Measurements from ENCODE around the gene KIF9.
"Not testable (repeated sequence)": the region's sequence is repeated elsewhere in the genome, so short reads cannot be mapped to it uniquely, and the experiment has no call there.

The KIF9 gene

DNA sequence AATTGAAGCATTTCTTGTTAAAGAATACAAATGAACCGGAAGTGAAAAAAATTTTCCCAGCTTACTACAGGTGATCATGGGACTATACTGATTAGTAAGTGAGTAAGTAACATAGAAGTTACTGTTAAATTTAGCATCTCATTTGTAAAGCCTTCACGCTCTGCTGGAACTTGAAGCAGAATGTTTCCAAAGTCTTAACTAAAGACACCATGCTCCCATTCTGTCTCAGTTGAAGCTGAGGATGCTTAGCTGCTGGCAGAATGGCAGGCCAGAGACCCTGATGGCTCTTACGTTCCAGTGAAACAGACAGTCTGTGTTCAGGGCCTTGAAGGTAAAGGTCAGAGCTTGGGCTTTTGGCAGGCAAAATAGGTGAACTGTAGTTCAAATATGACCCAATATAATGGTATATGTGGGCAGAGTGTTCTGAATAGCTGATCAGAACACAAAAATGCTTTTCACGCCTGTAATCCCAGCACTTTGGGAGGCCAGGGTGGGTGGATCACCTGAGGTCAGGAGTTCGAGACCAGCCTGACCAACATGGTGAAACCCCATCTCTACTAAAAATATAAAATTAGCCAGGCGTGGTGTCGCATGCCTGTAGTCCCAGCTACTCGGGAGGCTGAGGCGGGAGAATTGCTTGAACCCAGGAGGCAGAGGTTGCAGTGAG lies 9.3 kb upstream of the KIF9 start:
- H3K9me3 ChIP-seq (ENCODE audit: control insufficient read depth, low read length); H3K4me3 ChIP-seq (ENCODE audit: low read length); DNase-seq (ENCODE audit: low read depth); H3K4me1 ChIP-seq (ENCODE audit: control insufficient read depth, insufficient read depth, low read length); H3K27me3 ChIP-seq (replicated peaks; ENCODE audit: control insufficient read depth, insufficient read depth, low read length); H3K9ac ChIP-seq (ENCODE audit: low read length): not testable (repeated sequence)
- H3K36me3 ChIP-seq (ENCODE audit: control insufficient read depth, insufficient read depth, low read length, severe bottlenecking): peaks cover 13% of the 10 kb centered on the region

DNA sequence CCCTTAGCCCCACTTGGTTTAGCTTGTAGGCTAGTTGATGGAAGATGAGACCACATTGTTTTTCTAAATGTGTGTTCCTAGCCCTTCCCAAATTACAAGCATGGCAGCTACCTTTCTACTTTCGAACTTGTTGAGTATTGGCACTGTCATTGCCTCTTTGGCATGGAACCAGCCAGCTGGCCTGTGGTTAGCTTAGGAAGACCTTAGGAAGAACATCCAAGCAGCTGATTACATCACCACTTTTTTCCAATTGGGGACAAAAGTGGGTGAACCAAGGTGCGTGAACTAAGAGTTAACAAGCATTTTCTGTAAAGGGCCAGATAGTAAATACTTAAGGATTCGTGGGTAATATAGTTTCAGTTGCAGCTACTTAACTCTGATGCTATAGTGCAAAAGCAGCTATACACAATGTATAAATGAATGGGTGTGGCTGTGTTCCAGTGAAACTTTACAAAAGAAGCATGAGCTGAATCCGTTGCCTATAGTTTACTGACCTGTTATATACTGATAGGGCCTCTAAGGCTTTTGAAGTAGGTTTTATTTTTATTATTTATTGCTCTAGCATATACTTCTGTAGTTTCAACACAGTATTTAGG lies 8.7 kb upstream of the KIF9 start:
- H3K4me1 ChIP-seq (ENCODE audit: control insufficient read depth, insufficient read depth, low read length): peaks cover 9% of the 10 kb centered on the region
- no peaks in the 10 kb centered on the region for H3K27me3 ChIP-seq (replicated peaks; ENCODE audit: control insufficient read depth, insufficient read depth, low read length)
- DNase-seq (ENCODE audit: low read depth): no peak
- no peaks in the 10 kb centered on the region for H3K9me3 ChIP-seq (ENCODE audit: control insufficient read depth, low read length)
- H3K36me3 ChIP-seq (ENCODE audit: control insufficient read depth, insufficient read depth, low read length, severe bottlenecking): peaks cover 13% of the 10 kb centered on the region
- no peak overlapping the region for H3K9ac ChIP-seq (ENCODE audit: low read length)
- no peak overlapping the region for H3K4me3 ChIP-seq (ENCODE audit: low read length)

GRCh38 chr3:47288966-47289910 lies 6.6 kb upstream of the KIF9 start:
- DNase-seq (ENCODE audit: low read depth): no peak

DNA sequence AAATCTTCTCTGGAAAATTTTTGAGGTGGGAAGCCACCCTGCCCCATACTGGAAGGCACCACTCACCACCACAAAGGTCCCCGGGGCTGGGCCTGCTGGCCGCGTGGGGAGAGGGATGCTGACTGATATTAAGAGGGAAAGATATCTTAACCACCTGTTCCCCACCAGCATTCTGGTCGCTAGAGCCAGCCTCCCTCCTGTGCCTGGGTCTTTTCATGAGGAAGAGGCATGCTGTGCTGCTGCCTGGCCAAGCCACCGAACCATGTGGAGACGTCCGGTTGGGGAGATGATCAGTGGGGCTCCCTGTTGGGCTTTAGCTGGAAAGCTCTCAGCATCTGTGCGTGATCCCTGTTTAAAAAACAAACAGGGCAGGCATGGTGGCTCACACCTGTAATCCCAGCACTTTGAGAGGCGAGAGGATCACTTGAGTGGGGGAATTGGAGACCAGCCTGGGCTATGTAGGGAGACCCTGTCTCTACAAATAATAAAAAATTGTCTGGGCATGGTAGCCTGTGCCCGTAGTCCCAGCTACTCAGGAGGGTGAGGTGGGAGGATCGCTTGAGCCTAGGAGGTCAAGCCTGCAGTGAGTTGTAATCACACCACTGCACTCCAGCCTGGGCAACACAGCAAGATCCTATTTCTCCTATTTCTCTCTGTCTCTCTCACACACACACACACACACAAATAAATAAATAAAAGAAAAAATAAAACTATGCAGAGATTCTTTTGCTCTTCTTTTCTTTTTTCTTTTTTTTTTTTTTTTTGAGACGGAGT lies 1.2 kb upstream of the KIF9 start:
- peaks cover 11% of the 10 kb centered on the region for H3K36me3 ChIP-seq (ENCODE audit: control insufficient read depth, insufficient read depth, low read length, severe bottlenecking)
- H3K4me1 ChIP-seq (ENCODE audit: control insufficient read depth, insufficient read depth, low read length): peaks cover 16% of the 10 kb centered on the region
- peak; percentile 53 for DNase-seq (ENCODE audit: low read depth)
- peak overlapping the region; percentile 97 for H3K9ac ChIP-seq (ENCODE audit: low read length)
- peak overlapping the region; percentile 99 for H3K4me3 ChIP-seq (ENCODE audit: low read length)
- no peaks in the 10 kb centered on the region for H3K9me3 ChIP-seq (ENCODE audit: control insufficient read depth, low read length)
- H3K27me3 ChIP-seq (replicated peaks; ENCODE audit: control insufficient read depth, insufficient read depth, low read length): no peaks in the 10 kb centered on the region

More at GRCh38 chr3:47288966-47289910, 6.6 kb upstream of the KIF9 start:
- H3K27me3 ChIP-seq (replicated peaks; ENCODE audit: control insufficient read depth, insufficient read depth, low read length): no peaks in the 10 kb centered on the region
- no peak overlapping the region for H3K9ac ChIP-seq (ENCODE audit: low read length)
- H3K4me1 ChIP-seq (ENCODE audit: control insufficient read depth, insufficient read depth, low read length): no peaks in the 10 kb centered on the region
- no peaks in the 10 kb centered on the region for H3K9me3 ChIP-seq (ENCODE audit: control insufficient read depth, low read length)
- H3K4me3 ChIP-seq (ENCODE audit: low read length): no peak overlapping the region
- peaks cover 13% of the 10 kb centered on the region for H3K36me3 ChIP-seq (ENCODE audit: control insufficient read depth, insufficient read depth, low read length, severe bottlenecking)

GRCh38 chr3:47283193-47283537 lies 566 bp upstream of the KIF9 start:
- peak overlapping the region; percentile 97 for H3K9ac ChIP-seq (ENCODE audit: low read length)

GRCh38 chr3:47280519-47280918 lies 2.1 kb downstream of the KIF9 start:
- no peak for DNase-seq (ENCODE audit: low read depth)
- H3K4me3 ChIP-seq (ENCODE audit: low read length): no peak overlapping the region
- peaks cover 16% of the 10 kb centered on the region for H3K4me1 ChIP-seq (ENCODE audit: control insufficient read depth, insufficient read depth, low read length)
- no peaks in the 10 kb centered on the region for H3K36me3 ChIP-seq (ENCODE audit: control insufficient read depth, insufficient read depth, low read length, severe bottlenecking)
- H3K27me3 ChIP-seq (replicated peaks; ENCODE audit: control insufficient read depth, insufficient read depth, low read length): no peaks in the 10 kb centered on the region
- H3K9me3 ChIP-seq (ENCODE audit: control insufficient read depth, low read length): no peaks in the 10 kb centered on the region
- H3K9ac ChIP-seq (ENCODE audit: low read length): no peak overlapping the region

More at GRCh38 chr3:47283193-47283537, 566 bp upstream of the KIF9 start:
- no peaks in the 10 kb centered on the region for H3K27me3 ChIP-seq (replicated peaks; ENCODE audit: control insufficient read depth, insufficient read depth, low read length)
- H3K4me1 ChIP-seq (ENCODE audit: control insufficient read depth, insufficient read depth, low read length): peaks cover 16% of the 10 kb centered on the region
- H3K4me3 ChIP-seq (ENCODE audit: low read length): peak overlapping the region; percentile 99
- peaks cover 6% of the 10 kb centered on the region for H3K36me3 ChIP-seq (ENCODE audit: control insufficient read depth, insufficient read depth, low read length, severe bottlenecking)
- H3K9me3 ChIP-seq (ENCODE audit: control insufficient read depth, low read length): no peaks in the 10 kb centered on the region
- DNase-seq (ENCODE audit: low read depth): peak; percentile 50

GRCh38 chr3:47276558-47276957 lies 6.0 kb downstream of the KIF9 start:
- H3K27me3 ChIP-seq (replicated peaks; ENCODE audit: control insufficient read depth, insufficient read depth, low read length): no peaks in the 10 kb centered on the region
- peaks cover 5% of the 10 kb centered on the region for H3K4me1 ChIP-seq (ENCODE audit: control insufficient read depth, insufficient read depth, low read length)
- H3K9me3 ChIP-seq (ENCODE audit: control insufficient read depth, low read length): no peaks in the 10 kb centered on the region
- no peak overlapping the region for H3K9ac ChIP-seq (ENCODE audit: low read length)
- H3K36me3 ChIP-seq (ENCODE audit: control insufficient read depth, insufficient read depth, low read length, severe bottlenecking): no peaks in the 10 kb centered on the region
- no peak overlapping the region for H3K4me3 ChIP-seq (ENCODE audit: low read length)
- DNase-seq (ENCODE audit: low read depth): no peak

GRCh38 chr3:47274652-47275051 lies 7.9 kb downstream of the KIF9 start:
- H3K27me3 ChIP-seq (replicated peaks; ENCODE audit: control insufficient read depth, insufficient read depth, low read length): no peaks in the 10 kb centered on the region
- no peaks in the 10 kb centered on the region for H3K36me3 ChIP-seq (ENCODE audit: control insufficient read depth, insufficient read depth, low read length, severe bottlenecking)
- H3K9ac ChIP-seq (ENCODE audit: low read length): no peak overlapping the region
- no peak for DNase-seq (ENCODE audit: low read depth)
- H3K4me3 ChIP-seq (ENCODE audit: low read length): no peak overlapping the region
- no peaks in the 10 kb centered on the region for H3K4me1 ChIP-seq (ENCODE audit: control insufficient read depth, insufficient read depth, low read length)
- no peaks in the 10 kb centered on the region for H3K9me3 ChIP-seq (ENCODE audit: control insufficient read depth, low read length)

- Histone ChIP-seq H3K9me3 (ENCODE audit: control insufficient read depth, low read length) (no peaks in the 10 kb centered on the region), H3K4me1 (ENCODE audit: control insufficient read depth, insufficient read depth, low read length) (no peaks in the 10 kb centered on the region), H3K4me3 (ENCODE audit: low read length) (no peak overlapping the region), H3K27me3 (replicated peaks; ENCODE audit: control insufficient read depth, insufficient read depth, low read length) (no peaks in the 10 kb centered on the region), H3K36me3 (ENCODE audit: control insufficient read depth, insufficient read depth, low read length, severe bottlenecking) (no peaks in the 10 kb centered on the region), H3K9ac (ENCODE audit: low read length) (no peak overlapping the region)
- no peak for DNase-seq (ENCODE audit: low read depth)
These were observed 9.0 kb downstream of the KIF9 start for GRCh38 chr3:47273564-47273963.

DNA sequence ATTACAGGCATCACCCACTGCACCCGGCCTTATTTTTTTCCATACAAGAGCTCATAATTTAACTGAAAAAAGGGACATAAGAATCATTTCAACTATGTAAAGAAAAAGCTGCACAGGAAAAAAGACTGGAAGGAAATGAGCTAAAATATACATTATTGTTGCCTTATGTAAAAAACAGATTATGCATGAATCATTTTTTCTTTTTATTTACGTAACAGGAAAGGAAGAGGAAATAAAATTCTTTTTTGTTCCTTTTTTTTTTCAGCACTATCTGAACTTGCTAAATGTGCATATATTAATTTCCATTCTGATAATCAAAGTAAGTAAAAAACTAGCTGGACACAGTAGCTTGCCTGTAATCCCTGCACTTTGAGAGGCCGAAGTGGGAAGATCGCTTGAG lies 12.1 kb downstream of the KIF9 start:
- Histone ChIP-seq H3K4me1 (ENCODE audit: control insufficient read depth, insufficient read depth, low read length) (peaks cover 8% of the 10 kb centered on the region), H3K27me3 (replicated peaks; ENCODE audit: control insufficient read depth, insufficient read depth, low read length) (no peaks in the 10 kb centered on the region), H3K9me3 (ENCODE audit: control insufficient read depth, low read length) (no peaks in the 10 kb centered on the region), H3K4me3 (ENCODE audit: low read length) (no peak overlapping the region), H3K9ac (ENCODE audit: low read length) (no peak overlapping the region), H3K36me3 (ENCODE audit: control insufficient read depth, insufficient read depth, low read length, severe bottlenecking) (no peaks in the 10 kb centered on the region)
- DNase-seq (ENCODE audit: low read depth): no peak

- Histone ChIP-seq H3K36me3 (ENCODE audit: control insufficient read depth, insufficient read depth, low read length, severe bottlenecking) (no peaks in the 10 kb centered on the region), H3K27me3 (replicated peaks; ENCODE audit: control insufficient read depth, insufficient read depth, low read length) (no peaks in the 10 kb centered on the region), H3K9me3 (ENCODE audit: control insufficient read depth, low read length) (no peaks in the 10 kb centered on the region), H3K4me1 (ENCODE audit: control insufficient read depth, insufficient read depth, low read length) (peaks cover 8% of the 10 kb centered on the region), H3K9ac (ENCODE audit: low read length) (no peak overlapping the region), H3K4me3 (ENCODE audit: low read length) (no peak overlapping the region)
- DNase-seq (ENCODE audit: low read depth): no peak
These were observed 15.1 kb downstream of the KIF9 start for GRCh38 chr3:47267490-47267824.

Data from adipocyte (in vitro differentiated cells).